ENCODE results near the gene FGD6.

DNA sequence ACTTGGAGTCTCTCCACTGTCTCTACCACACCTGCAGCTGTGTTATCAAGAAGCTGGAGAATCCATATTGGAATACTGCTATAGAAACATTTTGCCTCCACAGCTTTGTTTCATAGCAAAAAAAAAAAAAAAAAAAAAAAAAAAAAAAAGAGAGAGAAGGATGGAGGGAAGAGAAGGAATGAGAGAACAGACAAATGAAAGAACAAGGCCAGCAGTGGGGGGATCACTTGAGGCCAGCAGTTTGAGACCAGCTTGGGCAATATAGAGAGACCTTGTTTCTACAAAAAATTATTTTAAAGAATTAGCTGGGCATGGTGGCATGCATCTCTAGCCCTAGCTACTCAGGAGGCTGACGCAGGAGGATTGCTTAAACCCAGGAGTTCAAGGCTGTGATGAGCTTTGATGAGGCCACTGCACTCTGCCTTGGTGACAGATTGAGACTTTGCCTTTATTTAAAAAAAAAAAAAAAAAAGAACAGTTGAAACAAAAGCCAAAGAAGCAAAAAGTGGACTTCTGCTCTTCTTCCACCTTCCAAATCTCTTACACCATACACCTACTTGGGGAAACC, 8.5 kb upstream of the FGD6 start:
- TF ChIP-seq, protein P1, sequence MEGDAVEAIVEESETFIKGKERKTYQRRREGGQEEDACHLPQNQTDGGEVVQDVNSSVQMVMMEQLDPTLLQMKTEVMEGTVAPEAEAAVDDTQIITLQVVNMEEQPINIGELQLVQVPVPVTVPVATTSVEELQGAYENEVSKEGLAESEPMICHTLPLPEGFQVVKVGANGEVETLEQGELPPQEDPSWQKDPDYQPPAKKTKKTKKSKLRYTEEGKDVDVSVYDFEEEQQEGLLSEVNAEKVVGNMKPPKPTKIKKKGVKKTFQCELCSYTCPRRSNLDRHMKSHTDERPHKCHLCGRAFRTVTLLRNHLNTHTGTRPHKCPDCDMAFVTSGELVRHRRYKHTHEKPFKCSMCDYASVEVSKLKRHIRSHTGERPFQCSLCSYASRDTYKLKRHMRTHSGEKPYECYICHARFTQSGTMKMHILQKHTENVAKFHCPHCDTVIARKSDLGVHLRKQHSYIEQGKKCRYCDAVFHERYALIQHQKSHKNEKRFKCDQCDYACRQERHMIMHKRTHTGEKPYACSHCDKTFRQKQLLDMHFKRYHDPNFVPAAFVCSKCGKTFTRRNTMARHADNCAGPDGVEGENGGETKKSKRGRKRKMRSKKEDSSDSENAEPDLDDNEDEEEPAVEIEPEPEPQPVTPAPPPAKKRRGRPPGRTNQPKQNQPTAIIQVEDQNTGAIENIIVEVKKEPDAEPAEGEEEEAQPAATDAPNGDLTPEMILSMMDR (IDR thresholded peaks at IDR 0.05) = no peak
- no peak for TF ChIP-seq EZH2 (IDR thresholded peaks at IDR 0.05; ENCODE audit: borderline replicate concordance, insufficient read depth, low read depth, low read length, poor library complexity, severe bottlenecking)
